GM18519 (cell line): ENCODE results near the gene EHD2.
"Not testable (repeated sequence)": the region's sequence is repeated elsewhere in the genome, so short reads cannot be mapped to it uniquely, and the experiment has no call there.

Experiments
- ATAC-seq: cut with Tn5 transposase; IDR thresholded peaks from one replicate; pipeline ENCODE4 v1.9.1; 2021; ENCODE audit warnings: mild to moderate bottlenecking, moderate library complexity; ENCODE audit not compliant: unreplicated experiment, low FRiP score

Gene EHD2

DNA sequence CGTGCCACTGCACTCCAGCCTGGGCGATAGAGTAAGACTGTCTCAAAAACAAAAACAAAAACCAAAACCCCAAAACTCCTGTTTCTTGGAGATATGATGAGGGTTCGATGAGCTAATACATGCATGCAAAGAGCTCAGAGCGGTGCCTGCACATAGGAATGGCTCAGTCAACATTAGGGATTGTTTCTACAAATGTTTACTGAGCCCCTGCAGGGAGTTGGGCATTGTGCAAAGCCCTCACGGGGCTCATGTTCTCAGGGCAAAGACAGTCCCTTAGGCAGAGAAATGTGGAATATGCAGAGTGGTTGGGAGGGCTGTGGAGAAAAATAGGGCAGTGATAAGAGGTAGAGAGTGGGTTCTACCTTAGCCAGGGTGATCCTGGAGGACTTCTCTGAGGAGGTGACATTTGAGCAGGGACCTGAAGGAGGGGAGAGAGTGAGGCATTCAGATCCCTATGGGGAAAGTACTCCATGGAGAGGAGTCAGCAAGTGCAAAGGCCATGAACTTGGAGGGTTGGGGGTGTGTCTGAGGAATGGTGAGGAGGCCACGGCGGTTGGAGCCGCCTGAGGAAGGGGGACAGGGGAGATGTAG, 1.5 kb upstream of the EHD2 start:
- ATAC-seq, result no peak

DNA sequence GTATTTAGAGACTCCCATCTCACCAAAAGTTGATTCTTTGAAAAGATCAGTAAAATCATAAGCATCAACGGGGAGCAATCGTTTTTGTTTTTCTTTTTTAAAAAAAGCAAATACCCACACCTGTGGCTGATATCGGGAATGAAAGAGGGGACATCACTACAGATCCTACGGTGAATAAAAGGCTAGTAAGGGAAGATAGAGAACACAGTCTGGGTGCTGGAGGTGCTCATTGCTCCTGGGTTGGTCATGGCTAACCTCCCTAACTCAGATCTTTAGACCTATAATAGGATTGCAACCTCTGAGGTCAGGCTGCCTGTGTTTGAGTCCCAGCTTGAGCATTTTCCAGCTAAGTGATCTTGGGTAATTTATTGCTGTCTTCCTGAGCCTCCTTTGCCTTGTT, 1.1 kb downstream of the EHD2 start:
- ATAC-seq, result no peak

DNA sequence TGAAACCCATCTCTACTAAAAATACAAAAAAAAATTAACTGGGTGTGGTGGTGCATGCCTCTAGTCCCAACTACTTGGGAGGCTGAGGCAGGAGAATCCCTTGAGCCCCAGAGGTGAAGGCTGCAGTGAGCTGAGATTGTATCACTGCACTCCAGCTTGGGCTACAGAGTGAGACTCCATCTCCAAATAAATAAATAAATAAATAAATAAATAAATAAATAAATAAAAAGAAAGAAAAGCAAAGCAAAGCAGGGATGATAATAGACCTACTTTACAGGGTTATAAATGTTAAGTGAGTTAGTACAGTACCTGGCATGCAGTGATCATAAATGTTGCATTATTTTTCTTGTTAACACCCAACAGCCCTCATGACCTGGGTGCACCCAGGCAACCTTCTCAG, 1.6 kb downstream of the EHD2 start:
- not testable (repeated sequence) for ATAC-seq

DNA sequence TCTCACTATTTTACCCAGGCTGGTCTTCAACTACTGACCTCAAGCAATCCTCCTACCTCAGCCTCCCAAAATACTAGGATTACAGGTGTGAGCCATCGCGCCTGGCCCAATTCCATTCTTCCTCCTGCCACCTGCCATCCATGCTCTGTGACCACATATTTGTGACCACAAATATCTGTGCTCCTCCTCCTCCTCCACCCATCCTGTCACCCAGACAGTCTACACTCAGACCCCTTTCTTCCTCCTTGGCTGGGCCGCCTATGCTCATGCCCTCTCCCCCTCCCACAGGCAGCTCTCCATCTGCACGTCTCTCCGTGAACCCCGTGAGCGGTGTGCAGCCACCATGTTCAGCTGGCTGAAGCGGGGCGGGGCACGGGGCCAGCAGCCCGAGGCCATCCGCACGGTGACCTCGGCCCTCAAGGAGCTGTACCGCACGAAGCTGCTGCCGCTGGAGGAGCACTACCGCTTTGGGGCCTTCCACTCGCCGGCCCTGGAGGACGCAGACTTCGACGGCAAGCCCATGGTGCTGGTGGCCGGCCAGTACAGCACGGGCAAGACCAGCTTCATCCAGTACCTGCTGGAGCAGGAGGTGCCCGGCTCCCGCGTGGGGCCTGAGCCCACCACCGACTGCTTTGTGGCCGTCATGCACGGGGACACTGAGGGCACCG, 3.2 kb downstream of the EHD2 start:
- ATAC-seq, result no peak

DNA sequence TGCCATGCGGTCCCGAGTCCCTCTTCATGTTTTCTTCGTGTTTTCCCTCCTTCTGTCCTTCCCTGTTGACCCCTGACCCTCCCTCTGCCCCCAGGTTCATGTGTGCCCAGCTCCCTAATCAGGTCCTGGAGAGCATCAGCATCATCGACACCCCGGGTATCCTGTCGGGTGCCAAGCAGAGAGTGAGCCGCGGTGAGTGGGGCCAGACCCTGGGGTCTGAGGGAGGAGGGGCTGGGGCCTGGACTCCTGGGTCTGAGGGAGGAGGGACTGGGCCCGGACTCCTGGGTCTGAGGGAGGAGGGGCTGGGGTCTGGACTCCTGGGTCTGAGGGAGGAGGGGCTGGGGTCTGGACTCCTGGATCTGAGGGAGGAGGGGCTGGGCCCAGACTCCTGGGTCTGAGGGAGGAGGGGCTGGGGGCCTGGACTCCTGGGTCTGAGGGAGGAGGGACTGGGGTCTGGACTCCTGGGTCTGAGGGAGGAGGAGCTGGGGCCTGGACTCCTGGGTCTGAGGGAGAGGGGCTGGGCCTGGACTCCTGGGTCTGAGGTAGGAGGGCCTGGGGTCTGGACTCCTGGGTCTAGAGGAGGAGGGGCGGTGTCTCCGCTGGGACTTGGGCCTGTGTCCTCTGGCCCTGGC, 5.3 kb downstream of the EHD2 start:
- not testable (repeated sequence) for ATAC-seq

DNA sequence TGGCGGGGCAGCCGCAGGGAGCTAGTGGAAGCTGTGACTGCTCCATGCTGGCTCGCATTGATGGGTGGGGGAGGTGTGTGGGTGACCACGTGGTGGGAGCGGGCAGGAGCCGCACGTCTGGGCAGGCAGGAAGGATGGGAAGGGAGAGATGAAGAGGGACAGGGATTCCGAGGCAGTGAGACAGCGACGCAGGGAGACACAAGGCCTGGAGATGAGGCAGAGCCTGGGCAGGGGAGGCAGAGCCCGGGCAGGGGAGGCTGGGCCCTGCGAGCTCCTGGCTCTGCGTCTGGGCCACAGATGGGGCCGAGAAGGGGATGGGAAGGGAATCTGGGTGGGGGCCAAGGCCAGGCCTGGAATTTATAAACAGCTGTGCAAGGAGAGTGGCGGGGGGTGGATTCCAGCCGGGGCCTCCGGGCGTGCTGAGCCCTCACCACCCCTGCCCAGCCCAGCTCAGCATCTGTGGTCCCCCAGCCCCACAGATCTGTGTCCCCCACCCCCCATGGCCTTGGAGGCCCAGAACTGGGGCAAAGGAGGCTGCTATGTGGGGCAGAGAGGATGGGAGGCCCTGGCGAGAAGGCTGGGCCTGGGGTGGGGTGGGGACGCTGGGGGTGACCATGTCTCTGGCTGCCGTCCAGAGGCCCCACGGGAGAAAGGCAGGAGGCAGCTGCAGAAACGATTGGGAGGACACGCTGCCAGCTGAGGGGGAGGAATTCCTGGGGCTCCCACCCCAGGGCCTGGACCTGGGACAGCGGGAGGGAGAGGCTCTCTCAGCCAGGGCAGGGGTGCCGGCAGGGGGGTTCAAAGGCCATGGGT, 6.0 kb downstream of the EHD2 start:
- ATAC-seq, result no peak

DNA sequence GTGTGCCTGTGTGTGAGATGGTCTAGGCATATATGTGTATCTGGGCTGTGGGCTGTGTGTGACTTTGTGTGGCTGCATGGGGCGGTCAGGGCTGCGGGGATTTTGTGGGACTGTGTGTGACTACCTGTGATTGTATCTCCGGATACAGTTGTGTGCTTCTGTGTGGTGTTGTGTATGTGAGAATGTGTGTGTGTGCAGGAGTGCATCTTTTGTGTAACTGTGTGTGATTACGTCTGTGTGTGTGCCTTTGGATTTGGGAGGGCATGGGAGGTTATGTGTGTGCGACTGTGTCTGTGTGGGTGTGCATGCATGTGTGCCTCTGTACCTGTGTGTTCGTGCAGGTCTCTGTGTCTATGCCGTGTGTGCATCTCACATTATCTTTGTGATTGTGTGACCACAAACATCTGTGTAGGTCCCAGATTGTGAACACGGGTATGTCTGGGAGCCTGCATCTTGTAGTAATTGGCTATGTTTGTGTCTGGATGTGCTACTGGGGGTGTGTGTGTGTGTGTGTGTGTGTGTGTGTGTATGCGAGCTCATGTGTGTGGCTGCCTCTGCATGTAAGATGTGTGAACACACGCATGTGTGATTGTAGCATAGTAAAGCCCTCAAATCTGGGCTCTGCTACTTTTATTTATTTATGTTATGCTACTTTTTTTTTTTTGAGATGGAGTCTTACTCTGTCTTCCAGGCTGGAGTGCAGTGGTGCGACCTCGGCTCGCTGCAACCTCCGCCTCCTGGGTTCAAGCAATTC, 7.6 kb downstream of the EHD2 start:
- no peak for ATAC-seq

DNA sequence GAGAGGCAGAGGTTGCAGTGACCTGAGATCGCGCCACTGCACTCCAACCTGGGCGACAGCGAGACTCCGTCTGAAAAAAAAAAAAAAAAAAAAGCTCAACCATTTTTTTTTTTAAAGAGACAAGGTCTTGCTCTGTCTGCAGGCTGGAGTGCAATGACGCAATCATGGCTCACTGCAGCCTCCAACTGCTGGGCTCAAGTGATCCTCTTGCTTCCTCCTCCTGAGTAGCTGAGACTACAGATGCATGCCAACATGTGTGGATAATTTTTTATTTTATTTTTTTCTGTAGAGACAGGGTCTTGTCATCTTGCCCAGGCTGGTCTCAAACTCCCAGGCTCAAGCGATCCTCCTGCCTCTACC, 10.3 kb downstream of the EHD2 start:
- ATAC-seq, result no peak

DNA sequence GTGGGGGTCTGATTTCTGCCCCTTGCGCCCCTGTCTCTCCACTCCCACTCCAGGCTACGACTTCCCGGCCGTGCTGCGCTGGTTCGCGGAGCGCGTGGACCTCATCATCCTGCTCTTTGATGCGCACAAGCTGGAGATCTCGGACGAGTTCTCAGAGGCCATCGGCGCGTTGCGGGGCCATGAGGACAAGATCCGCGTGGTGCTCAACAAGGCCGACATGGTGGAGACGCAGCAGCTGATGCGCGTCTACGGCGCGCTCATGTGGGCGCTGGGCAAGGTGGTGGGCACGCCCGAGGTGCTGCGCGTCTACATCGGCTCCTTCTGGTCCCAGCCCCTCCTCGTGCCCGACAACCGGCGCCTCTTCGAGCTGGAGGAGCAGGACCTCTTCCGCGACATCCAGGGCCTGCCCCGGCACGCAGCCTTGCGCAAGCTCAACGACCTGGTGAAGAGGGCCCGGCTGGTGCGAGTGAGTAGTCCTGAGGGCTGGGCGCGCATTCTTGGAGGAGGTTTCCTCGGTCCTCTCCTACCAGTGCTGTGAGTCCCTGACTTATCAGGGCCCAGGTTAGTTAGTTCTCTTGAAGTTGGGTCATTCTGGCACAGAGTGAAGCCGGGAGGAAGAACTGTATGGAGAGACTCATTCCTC, 12.7 kb downstream of the EHD2 start:
- ATAC-seq, result no peak

DNA sequence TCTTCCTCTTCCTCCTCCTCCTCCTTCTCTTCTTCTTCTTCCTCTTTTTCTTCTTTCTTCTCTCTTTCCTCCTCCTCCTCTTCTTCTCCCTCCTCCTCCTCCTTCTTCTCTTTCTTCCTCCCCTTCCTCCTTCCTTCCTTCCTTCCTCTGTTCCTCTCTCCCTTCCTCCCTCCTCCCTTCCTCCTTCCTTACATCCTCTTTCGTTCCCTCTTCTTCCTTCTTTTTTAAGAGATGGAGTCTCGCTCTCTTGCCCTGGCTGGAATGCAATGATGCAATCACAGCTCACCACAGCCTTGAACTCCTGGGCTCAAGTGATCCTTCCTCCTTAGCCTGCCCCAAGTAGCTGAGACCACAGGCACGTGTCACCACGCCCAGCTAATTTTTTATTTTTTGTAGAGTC, 13.2 kb downstream of the EHD2 start:
- no peak for ATAC-seq

DNA sequence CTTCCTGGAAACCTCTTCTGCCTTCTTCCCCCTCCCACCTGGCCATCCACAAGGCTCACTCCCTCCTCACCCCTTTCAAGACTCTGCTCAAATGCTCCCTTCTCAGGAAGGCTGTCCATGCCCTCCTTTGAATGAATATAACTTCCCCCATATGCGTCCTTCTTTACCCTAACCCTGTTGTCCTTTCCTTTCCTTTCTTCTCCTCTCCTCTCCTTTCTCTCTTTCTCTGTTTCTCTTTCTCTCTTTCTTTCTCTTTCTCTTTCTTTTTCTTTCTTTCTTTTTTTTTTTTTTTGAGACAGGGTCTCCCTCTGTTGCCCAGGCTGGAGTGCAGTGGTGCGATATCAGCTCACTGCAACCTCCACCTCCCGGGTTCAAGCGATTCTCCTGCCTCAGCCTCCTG, 15.1 kb downstream of the EHD2 start:
- ATAC-seq, result not testable (repeated sequence)

DNA sequence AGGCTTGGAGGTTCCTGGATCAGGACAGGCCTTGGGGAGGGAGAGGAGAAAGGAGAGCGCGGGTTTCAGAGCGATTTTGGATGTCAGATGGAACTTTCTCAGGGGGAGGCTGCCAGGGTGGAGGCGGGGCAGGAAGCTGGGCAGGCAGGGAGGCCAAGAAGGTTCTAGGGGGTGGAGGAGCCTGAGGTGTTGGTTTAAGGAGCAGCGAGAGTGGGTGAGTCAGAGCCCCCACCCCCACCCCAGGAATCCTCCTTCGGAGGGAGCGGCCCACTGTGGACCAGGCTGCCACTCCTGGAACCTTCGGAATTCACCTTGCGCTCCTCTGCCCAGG, 16.2 kb downstream of the EHD2 start:
- ATAC-seq, result no peak

DNA sequence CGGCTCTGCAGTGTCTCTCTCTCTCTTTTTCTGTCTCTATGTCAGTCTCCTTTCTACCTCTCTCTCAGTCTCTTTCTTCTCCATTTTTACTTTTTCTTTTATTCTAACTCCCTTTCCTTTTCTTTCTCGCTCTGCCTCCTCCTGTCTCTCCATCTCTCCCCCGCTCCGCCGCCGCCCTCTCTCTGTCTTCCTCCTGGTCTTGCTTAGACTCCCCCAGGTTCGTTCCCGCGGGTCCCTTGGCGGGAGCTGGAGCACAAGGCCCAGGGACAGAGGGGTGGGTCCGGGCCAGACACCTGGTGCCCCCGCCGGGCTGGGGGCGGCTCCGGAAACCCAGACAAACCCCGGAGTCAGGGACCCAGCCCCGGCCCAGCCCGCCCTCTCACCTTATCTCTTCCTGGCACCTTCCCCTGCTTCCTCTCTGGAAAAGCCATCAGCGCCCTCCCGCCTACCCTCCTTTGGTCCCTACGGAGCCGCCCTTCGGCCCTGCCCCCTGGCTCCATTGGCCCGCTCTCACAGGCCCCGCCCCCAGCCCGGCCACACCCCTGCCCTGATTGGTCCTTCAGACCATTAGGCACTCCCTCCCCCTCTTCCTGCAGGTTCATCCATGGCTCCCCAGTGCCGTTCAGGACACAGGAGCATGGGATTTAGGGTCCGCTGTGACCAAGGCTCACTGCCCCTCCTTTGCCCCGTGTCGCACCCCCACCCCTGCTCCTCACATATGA, 16.7 kb downstream of the EHD2 start:
- ATAC-seq, result no peak

DNA sequence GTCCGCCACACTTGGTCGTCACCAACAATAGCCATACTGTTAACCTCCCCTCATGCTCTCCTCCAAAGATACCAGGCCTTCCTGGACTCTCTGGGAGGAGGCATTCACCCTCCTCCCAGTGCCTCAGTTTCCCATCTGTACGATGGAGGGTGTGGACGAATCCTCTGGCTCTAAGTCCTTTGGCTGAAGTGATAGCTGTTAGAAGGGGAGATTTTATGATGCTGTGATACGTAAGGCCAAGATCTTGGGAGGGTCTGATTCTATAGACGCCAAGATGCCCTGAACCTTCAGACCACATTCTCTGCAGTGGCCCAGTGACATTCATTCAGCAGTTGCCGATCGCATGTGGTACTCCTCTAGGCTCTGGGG, 17.3 kb downstream of the EHD2 start:
- no peak for ATAC-seq

DNA sequence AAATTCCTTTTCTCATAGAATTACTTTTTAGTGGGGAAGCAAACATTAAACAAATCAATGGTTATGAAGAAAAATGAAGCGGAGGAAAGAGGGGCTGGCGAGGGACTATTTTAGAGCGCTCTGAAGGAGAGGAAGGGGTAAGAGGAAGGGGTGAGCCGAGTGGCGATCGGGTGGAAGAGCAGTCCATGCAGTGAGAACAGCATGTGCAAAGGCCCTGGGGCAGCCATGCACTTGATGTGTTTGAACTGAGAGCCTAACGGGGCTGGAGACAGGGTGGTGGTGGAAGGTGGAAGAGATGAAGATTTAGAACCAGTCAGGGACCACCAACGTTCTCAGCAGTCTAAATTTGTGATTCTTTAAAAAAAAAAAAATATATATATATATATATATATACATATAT, 17.7 kb downstream of the EHD2 start:
- ATAC-seq, result no peak

DNA sequence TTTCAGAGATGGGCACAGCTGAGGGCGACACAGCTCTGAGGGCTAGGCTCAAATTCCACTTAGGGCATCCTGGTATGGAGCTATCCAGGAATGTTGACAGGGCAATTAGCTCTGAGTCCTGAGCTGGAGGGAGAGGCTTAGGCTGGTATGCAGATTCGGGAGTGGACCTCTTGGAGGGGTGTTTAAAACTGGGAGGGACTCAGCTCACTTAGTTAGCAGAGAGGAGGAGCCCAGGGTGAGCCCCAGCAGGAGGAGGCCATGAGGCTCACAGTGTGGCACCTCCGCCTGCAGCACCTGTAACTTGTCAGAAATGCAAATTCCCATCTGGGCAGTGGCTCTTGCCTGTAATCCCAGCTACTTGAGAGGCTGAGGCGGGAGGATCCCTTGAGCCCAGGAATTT, 21.9 kb downstream of the EHD2 start:
- no peak for ATAC-seq

DNA sequence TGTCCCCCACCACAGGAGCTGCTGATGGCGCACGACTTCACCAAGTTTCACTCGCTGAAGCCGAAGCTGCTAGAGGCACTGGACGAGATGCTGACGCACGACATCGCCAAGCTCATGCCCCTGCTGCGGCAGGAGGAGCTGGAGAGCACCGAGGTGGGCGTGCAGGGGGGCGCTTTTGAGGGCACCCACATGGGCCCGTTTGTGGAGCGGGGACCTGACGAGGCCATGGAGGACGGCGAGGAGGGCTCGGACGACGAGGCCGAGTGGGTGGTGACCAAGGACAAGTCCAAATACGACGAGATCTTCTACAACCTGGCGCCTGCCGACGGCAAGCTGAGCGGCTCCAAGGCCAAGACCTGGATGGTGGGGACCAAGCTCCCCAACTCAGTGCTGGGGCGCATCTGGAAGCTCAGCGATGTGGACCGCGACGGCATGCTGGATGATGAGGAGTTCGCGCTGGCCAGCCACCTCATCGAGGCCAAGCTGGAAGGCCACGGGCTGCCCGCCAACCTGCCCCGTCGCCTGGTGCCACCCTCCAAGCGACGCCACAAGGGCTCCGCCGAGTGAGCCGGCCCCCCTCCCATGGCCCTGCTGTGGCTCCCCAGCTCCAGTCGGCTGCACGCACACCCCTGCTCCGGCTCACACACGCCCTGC, 27.8 kb downstream of the EHD2 start:
- no peak for ATAC-seq

DNA sequence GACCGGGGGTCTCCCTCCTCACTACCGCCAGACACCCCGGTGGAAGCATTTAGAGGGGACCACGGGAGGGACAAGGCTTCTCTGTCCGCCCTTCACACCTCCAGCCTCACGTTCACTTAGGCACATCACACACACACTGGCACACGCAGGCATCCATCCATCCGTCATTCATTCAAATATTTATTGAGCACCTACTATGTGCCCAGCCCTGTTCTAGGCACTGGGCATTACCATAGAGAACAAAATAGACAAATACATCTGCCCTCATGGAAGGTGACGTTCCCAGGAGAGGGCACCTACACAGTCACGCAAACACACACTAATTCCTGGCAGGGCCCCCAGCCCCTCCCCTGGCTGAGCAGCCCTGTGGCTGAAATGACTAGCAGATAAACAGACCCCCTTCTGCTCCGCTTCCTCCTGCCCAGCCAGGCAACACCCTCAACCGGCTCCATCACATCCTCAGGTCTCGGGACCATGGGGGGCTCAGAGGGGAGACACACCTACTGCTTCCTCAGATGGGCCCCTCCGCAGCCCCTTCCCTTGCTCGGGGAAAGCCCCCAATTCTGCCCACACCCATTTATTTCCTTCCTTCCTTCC, 28.4 kb downstream of the EHD2 start:
- ATAC-seq, result no peak

DNA sequence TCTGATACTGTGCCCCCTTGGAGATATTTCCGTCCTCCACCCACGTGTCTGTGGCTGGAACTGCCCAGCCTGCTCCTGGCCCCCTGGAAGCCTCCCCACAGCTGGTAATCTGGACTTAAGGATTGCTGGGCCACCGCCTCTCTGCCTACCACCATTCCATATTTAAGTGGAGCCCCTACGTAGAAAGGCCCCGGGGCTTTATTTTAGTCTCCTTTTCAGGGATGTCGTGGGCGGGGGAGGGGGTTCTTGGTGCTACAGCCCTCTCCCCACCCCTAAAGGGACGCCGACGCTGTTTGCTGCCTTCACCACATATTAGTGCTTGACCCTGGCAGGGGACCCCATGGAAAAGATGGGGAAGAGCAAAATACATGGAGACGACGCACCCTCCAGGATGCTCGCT, 29.4 kb downstream of the EHD2 start:
- ATAC-seq, result no peak
